ENCODE results near the gene GDPD3. TPM values are rescaled to one million over a fixed set of nuclear protein-coding genes. Genes with fewer than 3 reads are reported as not detected.
"Not testable (repeated sequence)": the region's sequence is repeated elsewhere in the genome, so short reads cannot be mapped to it uniquely, and the experiment has no call there.

Gene GDPD3
- polyA plus RNA-seq, 1 donor (not counting 4 experiments of a cell fraction or from before 2014, with no cell fraction given) = 1.1 TPM

DNA sequence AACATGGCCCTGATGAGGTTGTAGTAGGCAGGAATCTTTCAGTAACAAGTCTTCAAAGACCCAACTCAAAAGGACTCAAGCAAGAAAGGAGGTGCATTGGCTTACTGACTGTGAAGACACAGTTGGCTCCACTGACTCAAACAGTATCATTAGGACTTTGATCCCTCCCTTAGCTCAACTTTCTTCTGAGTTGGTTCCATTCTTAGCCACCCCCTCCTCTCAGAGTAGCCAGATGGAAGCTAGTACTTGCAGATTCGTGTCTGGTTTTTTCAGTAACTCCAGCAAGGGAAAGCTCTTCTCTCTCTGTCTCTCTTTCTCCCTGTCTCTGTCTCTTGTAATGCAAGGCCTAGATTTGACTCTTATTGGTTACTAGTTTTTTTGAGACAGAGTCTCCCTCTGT lies 14.7 kb upstream of the GDPD3 start:
- Histone ChIP-seq H3K9me1 (ENCODE audit: control insufficient read depth, extremely low read depth, insufficient read depth, low read length) (no peaks in the 10 kb centered on the region), H3K9me3 (ENCODE audit: control insufficient read depth, low read depth, low read length) (no peaks in the 10 kb centered on the region), H4K20me1 (ENCODE audit: control insufficient read depth, extremely low read depth, insufficient read depth, low read length) (no peaks in the 10 kb centered on the region), H3K36me3 (ENCODE audit: control insufficient read depth in 2 of 2, extremely low read depth in 1 of 2, insufficient read depth in 2 of 2, low read length in 2 of 2) (no peaks in the 10 kb centered on the region), H3K27ac (ENCODE audit: control insufficient read depth, insufficient read depth, low read length) (no peak overlapping the region), H3K4me2 (ENCODE audit: control insufficient read depth, extremely low read depth, insufficient read depth, low read depth, low read length) (no peak overlapping the region), H2AFZ (ENCODE audit: control insufficient read depth, low read length) (no peak overlapping the region), H3K9ac (ENCODE audit: control insufficient read depth, extremely low read depth, insufficient read depth, low read length) (no peak overlapping the region), H3K4me1 (ENCODE audit: control insufficient read depth, extremely low read depth, insufficient read depth, low read length) (peaks cover 5% of the 10 kb centered on the region), H3K79me2 (ENCODE audit: control insufficient read depth, insufficient read depth, low read length) (no peaks in the 10 kb centered on the region), H3K4me3 (ENCODE audit: control insufficient read depth in 2 of 3, extremely low read depth in 1 of 3, insufficient read depth in 2 of 3, low read depth in 1 of 3, low read length in 3 of 3) (no peak overlapping the region), H3K27me3 (ENCODE audit: control insufficient read depth, extremely low read depth, insufficient read depth, low read length) (no peaks in the 10 kb centered on the region)
- no peak for TF ChIP-seq EZH2 (IDR thresholded peaks at IDR 0.05; ENCODE audit: low read length)
- TF ChIP-seq, protein P1, sequence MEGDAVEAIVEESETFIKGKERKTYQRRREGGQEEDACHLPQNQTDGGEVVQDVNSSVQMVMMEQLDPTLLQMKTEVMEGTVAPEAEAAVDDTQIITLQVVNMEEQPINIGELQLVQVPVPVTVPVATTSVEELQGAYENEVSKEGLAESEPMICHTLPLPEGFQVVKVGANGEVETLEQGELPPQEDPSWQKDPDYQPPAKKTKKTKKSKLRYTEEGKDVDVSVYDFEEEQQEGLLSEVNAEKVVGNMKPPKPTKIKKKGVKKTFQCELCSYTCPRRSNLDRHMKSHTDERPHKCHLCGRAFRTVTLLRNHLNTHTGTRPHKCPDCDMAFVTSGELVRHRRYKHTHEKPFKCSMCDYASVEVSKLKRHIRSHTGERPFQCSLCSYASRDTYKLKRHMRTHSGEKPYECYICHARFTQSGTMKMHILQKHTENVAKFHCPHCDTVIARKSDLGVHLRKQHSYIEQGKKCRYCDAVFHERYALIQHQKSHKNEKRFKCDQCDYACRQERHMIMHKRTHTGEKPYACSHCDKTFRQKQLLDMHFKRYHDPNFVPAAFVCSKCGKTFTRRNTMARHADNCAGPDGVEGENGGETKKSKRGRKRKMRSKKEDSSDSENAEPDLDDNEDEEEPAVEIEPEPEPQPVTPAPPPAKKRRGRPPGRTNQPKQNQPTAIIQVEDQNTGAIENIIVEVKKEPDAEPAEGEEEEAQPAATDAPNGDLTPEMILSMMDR (optimal IDR thresholded peaks at IDR 0.05 in 1 of 3, IDR thresholded peaks at IDR 0.05 in 1 of 3, conservative IDR thresholded peaks at IDR 0.05 in 1 of 3; ENCODE audit: extremely low read depth in 1 of 3, insufficient read depth in 2 of 3, low read length in 3 of 3) = no peak
- no peak for FAIRE-seq
- DNase-seq (ENCODE audit: low read depth, low spot score) = no peak
- dilution Hi-C loops (cut with MboI; ENCODE audit: extremely low pct_ligation_motif_present, low sequenced_read_pairs) = no loop called here

DNA sequence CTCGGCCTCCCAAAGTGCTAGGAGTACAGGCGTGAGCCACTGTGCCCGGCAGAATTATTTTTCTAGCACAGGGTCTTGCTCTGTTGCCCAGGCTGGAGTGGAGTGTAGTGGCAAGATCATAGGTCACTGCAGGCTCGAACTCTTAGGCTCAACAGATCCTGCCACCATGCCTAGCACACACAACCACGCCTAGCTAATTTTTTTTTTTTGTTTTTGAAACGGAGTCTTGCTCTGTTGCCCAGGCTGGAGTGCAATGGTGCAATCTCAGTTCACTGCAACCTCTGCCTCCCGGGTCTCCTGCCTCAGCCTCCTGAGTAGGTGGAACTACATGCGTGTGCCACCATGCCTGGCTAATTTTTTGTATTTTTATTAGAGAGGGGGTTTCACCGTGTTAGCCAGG lies 12.4 kb upstream of the GDPD3 start:
- H4K20me1 ChIP-seq (ENCODE audit: control insufficient read depth, extremely low read depth, insufficient read depth, low read length); H3K79me2 ChIP-seq (ENCODE audit: control insufficient read depth, insufficient read depth, low read length); H3K4me2 ChIP-seq (ENCODE audit: control insufficient read depth, extremely low read depth, insufficient read depth, low read depth, low read length); H3K9ac ChIP-seq (ENCODE audit: control insufficient read depth, extremely low read depth, insufficient read depth, low read length); dilution Hi-C loops (cut with MboI; ENCODE audit: extremely low pct_ligation_motif_present, low sequenced_read_pairs); FAIRE-seq; H3K9me1 ChIP-seq (ENCODE audit: control insufficient read depth, extremely low read depth, insufficient read depth, low read length); H2AFZ ChIP-seq (ENCODE audit: control insufficient read depth, low read length); H3K36me3 ChIP-seq (ENCODE audit: control insufficient read depth in 2 of 2, extremely low read depth in 1 of 2, insufficient read depth in 2 of 2, low read length in 2 of 2); H3K9me3 ChIP-seq (ENCODE audit: control insufficient read depth, low read depth, low read length); H3K27ac ChIP-seq (ENCODE audit: control insufficient read depth, insufficient read depth, low read length); DNase-seq (ENCODE audit: low read depth, low spot score); H3K27me3 ChIP-seq (ENCODE audit: control insufficient read depth, extremely low read depth, insufficient read depth, low read length); H3K4me3 ChIP-seq (ENCODE audit: control insufficient read depth in 2 of 3, extremely low read depth in 1 of 3, insufficient read depth in 2 of 3, low read depth in 1 of 3, low read length in 3 of 3); H3K4me1 ChIP-seq (ENCODE audit: control insufficient read depth, extremely low read depth, insufficient read depth, low read length): not testable (repeated sequence)

DNA sequence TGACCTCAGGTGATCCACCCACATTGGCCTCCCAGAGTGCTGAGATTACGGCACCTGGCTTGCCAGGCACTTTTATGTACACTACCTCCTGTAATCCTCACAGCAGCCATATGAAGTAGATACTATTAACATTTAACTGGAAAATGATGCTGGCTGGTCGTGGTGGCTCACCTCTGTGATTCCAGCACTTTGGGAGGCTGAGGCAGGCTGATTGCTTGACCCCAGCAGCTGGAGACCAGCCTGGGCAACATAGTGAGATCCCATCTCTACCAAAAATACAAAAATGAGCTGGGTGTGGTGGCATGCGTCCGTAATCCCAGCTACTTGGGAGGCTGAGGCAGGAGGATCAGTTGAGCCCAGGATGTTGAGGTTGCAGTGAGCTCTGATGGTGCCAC lies 11.6 kb upstream of the GDPD3 start:
- TF ChIP-seq EZH2 (IDR thresholded peaks at IDR 0.05; ENCODE audit: low read length) = no peak
- TF ChIP-seq, protein P1 (optimal IDR thresholded peaks at IDR 0.05 in 1 of 3, IDR thresholded peaks at IDR 0.05 in 1 of 3, conservative IDR thresholded peaks at IDR 0.05 in 1 of 3; ENCODE audit: extremely low read depth in 1 of 3, insufficient read depth in 2 of 3, low read length in 3 of 3) = no peak
- Histone ChIP-seq H3K27me3 (ENCODE audit: control insufficient read depth, extremely low read depth, insufficient read depth, low read length) (no peaks in the 10 kb centered on the region), H3K79me2 (ENCODE audit: control insufficient read depth, insufficient read depth, low read length) (no peaks in the 10 kb centered on the region), H3K4me3 (ENCODE audit: control insufficient read depth in 2 of 3, extremely low read depth in 1 of 3, insufficient read depth in 2 of 3, low read depth in 1 of 3, low read length in 3 of 3) (no peak overlapping the region), H3K27ac (ENCODE audit: control insufficient read depth, insufficient read depth, low read length) (no peak overlapping the region), H4K20me1 (ENCODE audit: control insufficient read depth, extremely low read depth, insufficient read depth, low read length) (no peaks in the 10 kb centered on the region), H2AFZ (ENCODE audit: control insufficient read depth, low read length) (no peak overlapping the region), H3K9ac (ENCODE audit: control insufficient read depth, extremely low read depth, insufficient read depth, low read length) (no peak overlapping the region), H3K4me2 (ENCODE audit: control insufficient read depth, extremely low read depth, insufficient read depth, low read depth, low read length) (no peak overlapping the region), H3K36me3 (ENCODE audit: control insufficient read depth in 2 of 2, extremely low read depth in 1 of 2, insufficient read depth in 2 of 2, low read length in 2 of 2) (peaks cover 0 to 2% of the 10 kb centered on the region in 2 experiments), H3K4me1 (ENCODE audit: control insufficient read depth, extremely low read depth, insufficient read depth, low read length) (peaks cover 5% of the 10 kb centered on the region), H3K9me3 (ENCODE audit: control insufficient read depth, low read depth, low read length) (no peaks in the 10 kb centered on the region), H3K9me1 (ENCODE audit: control insufficient read depth, extremely low read depth, insufficient read depth, low read length) (no peaks in the 10 kb centered on the region)
- FAIRE-seq (no peak), DNase-seq (ENCODE audit: low read depth, low spot score) (no peak)
- dilution Hi-C loops (cut with MboI; ENCODE audit: extremely low pct_ligation_motif_present, low sequenced_read_pairs) = no loop called here

All from keratinocyte (primary cell).